Measurements from ENCODE around the gene RPL36.
"Not testable (repeated sequence)": the region's sequence is repeated elsewhere in the genome, so short reads cannot be mapped to it uniquely, and the experiment has no call there.

RPL36 gene

GRCh38 chr19:5706876-5707573 lies 16.9 kb downstream of the RPL36 start:
- no peak for DNase-seq (ENCODE audit: low spot score)

DNA sequence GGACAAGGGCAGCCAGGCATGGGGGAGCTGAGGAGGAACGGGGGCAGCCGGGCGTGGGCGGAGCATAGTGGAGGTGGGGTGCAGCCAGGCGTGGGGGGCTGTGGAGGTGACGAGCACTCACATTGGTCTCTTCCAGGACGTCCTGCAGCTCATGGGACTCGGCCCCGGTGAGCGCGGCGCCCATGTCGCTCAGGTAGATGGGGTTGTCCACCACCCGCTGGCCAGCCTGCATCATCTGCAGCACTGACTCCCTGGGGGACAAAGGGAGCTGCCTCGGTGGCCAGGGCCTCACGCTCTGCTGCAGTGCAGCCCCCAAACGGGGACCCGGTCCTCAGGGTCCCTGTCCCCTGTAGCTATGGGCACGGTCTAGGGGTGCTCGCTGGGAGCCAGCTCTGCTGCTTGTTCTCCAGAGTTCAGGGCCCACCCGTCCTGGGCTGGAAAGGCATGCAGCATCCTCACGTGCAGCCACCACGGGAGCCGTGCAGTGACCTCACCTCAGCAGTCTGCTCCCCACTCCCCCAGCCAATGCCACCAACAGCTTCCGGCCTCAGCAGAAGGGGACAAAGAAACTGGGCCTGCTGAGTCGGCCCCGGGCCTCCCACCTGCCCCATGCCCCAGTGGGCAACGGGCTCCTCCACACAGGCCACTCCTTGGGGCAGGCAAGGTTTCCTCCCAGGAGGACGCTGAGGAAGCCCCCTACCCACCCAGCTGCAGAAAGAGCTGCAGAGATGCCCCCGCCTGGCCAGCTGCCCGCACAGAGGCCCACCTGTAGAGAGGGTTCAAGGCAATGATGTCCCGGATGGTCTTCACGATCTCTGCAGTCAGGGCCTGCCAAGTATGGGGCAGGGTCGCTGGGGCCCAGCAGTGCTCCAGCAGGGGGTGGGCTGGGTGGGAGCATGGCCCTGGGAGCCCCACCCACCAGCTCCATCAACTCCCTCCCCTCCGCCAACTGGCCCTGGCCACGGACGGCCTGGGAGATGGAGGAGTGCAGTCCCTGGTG lies 17.8 kb downstream of the RPL36 start:
- DNase-seq (ENCODE audit: low spot score), result no peak

DNA sequence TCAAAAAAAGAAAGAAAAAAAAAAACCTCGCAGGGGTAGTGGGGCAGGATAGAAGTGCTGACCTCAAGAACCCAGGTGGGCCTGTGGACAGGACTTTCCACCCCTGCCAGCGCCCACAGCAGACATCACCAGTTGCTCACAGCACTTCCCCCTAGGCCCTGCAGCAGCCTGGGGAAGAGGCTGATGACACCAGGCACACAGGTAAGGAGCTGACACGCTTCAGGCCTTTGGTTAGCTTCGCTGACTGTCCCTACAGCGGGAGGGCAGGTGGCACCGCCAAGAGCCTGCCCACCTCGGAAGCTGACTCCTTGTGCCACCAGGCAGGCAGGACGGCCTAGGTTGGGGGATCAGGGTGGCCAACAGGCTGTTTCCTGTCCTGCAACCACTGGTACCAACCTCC lies 20.9 kb downstream of the RPL36 start:
- DNase-seq (ENCODE audit: low spot score), result no peak

- DNase-seq (ENCODE audit: low spot score), result no peak
These were observed 21.6 kb downstream of the RPL36 start for GRCh38 chr19:5711713-5712161.

DNA sequence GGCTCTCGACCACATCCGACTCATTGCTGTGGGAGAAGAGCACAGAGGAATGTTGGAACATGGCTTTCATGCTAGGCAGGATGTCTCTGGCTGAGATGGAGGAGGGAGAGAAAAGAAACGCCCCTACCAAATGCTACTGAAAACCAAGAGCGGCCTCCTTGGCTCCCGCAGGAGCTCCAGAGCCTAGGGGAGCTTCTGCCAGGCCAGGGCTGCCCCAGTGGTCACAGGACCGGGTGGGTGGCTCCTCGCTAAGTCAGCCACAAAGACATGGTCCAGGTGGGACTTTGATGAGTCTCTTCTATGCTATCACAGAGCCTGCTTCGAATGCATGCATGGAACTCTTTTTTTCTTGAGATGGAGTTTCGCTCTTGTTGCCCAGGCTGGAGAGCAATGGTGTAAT lies 23.1 kb downstream of the RPL36 start:
- no peak for DNase-seq (ENCODE audit: low spot score)

GRCh38 chr19:5714816-5715215 lies 24.7 kb downstream of the RPL36 start:
- DNase-seq (ENCODE audit: low spot score), result no peak

- no peak for DNase-seq (ENCODE audit: low spot score)
These were observed 27.3 kb downstream of the RPL36 start for GRCh38 chr19:5717215-5717935.

GRCh38 chr19:5718037-5718578 lies 28.0 kb downstream of the RPL36 start:
- DNase-seq (ENCODE audit: low spot score), result no peak

DNA sequence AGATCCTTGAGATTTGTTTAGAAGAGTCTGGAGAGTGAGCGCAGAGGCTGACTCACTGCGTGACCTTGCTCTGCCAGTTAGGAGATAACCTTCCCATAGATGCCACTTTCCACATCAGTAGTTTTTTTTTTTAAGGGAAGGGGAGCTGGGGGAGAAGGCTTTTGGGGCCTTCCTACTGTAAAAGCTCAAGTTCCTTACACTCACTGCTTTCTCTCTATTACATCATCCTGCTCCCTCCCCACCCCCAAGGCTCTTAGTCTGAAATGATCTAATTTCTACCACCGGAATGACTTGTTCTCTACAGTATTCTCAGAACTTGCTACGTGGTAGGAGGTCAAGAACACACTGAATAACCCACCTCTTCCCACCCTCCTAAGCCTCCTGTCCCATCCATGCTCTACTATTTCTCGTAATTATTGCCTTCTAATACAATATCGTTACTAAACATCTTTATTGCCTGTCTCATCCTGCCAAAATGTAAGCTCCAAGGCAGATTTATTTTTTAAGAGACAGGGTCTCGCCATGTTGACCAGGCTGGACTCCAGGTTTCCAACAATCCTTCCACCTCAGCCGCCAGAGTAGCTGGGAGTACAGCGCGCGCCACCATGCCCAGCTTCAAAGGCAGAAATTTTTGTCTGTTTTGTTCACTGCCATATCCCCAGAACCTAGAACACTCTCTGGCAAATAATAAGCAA lies 28.6 kb downstream of the RPL36 start:
- DNase-seq (ENCODE audit: low spot score), result peak; percentile 52

- DNase-seq (ENCODE audit: low spot score), result peak; percentile 34
These were observed 29.3 kb downstream of the RPL36 start for GRCh38 chr19:5719274-5719960.

DNA sequence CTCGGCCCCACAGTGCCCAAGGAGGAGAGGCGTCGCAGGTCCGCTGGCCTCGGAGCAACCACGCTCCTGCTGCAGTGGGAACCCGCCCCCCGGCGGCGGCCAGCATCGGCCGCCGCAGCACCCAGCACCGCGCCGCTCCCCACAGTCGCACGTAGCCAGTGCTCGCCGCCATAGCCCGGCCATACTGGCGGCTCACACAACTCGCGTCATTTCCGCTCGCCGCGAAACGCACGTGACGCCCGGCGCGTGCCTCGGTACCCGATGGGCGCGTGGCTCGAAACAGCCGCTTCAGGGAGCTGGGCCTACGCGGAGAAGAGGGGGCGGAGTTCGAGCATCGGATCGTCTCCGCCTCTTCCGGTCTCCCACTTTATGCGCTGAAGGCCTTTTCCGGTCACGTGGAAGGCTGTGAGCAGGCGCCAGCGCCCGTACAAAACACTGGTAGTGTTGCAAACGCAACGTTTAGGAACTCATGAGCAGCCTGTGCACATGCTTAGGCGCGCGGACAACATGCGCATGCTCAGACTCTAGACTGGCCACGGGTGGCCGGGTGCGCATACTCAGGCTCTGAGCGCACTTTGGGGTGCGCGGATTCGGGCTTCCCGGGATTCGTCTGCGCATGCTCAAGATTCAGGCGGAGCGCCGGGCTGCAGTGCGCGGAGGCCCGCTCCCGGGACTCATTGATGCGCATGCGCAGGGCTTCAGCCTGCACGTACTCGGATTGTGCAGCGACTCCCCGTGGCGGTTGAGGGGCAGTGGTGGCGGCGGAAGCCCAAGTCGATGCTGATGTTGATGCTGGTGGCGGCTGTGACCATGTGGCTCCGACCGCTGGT lies 30.1 kb downstream of the RPL36 start, which contains the start of the genes CATSPERD and LONP1:
Gene CATSPERD (plus strand): TSS at position 677 of the 830 bp plus-strand sequence. CDS start 101 bp downstream, at position 778.
Gene LONP1 (minus strand): TSS at position 186 of the 830 bp plus-strand sequence. CDS start 14 bp downstream, at position 172.
- peak; percentile 98 for DNase-seq (ENCODE audit: low spot score)

DNA sequence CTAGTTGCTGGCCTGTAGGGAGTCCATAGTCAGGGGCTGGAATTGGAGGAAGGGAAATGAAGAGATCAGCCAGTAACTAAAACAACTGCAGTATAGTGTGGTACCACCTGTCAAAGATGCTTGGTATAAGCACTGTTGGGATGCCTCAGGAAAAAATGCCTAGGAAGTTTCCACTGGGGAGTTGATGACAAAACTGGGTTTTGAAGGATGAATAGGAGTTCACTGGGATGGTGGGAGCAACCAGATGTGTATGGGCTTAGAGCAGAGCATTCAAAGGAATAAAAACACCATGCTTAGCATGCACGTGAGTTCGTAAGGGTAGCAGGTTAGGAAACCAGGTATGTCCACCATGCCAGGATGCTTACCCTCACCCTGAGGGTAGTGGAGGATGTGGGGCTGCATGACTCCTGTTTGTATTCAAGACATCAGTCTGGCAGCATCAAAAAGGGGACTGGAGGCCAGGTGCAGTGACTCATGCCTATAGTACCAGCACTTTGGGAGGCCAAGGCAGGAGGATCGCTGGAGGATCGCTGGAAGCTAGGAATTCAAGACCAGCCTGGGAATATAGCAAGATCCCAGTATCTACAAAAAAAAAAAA lies 37.5 kb downstream of the RPL36 start:
- DNase-seq (ENCODE audit: low spot score), result no peak

GRCh38 chr19:5733172-5733571 lies 43.1 kb downstream of the RPL36 start:
- DNase-seq (ENCODE audit: low spot score), result not testable (repeated sequence)

- DNase-seq (ENCODE audit: low spot score), result no peak
These were observed 48.3 kb downstream of the RPL36 start for GRCh38 chr19:5738423-5738822.

Data from HuH-7.5 (cell line).